Progenitor cell of endocrine pancreas (in vitro differentiated cells): ENCODE measurements around the gene DSC2. TPM values are rescaled to one million over a fixed set of nuclear protein-coding genes. Genes with fewer than 3 reads are reported as not detected.

Experiments
- DNase-seq: peaks from one replicate; pipeline ENCODE4 v3.0.0; 2021; ENCODE audit warnings: low spot score; ENCODE audit not compliant: unreplicated experiment
- H3K27ac Mint-ChIP-seq: 2 replicates; pipeline ENCODE4 v1.8.0; 2021; ENCODE audit warnings: mild to moderate bottlenecking, moderate library complexity, mixed read lengths
- H3K27me3 Mint-ChIP-seq: 2 replicates; pipeline ENCODE4 v1.8.0; 2021; ENCODE audit warnings: mixed read lengths
- H3K36me3 Mint-ChIP-seq: 2 replicates; pipeline ENCODE4 v1.8.0; 2022; ENCODE audit warnings: mixed read lengths; ENCODE audit not compliant: insufficient read depth
- H3K4me1 Mint-ChIP-seq: 2 replicates; pipeline ENCODE4 v1.8.0; 2021; ENCODE audit warnings: low read depth, mixed read lengths
- H3K4me3 Mint-ChIP-seq: 2 replicates; pipeline ENCODE4 v1.8.0; 2021; ENCODE audit warnings: low read depth, mild to moderate bottlenecking, moderate library complexity, mixed read lengths
- H3K9me3 Mint-ChIP-seq: 2 replicates; pipeline ENCODE4 v1.8.0; 2021; ENCODE audit warnings: low read depth, mixed read lengths
- CTCF ChIP-seq: fragments of 200-600 bp; sonication (generic); IDR thresholded peaks from one replicate; pipeline ENCODE4 v1.5.0; 2021; ENCODE audit warnings: antibody characterized with exemption, mild to moderate bottlenecking; ENCODE audit not compliant: unreplicated experiment
- total RNA-seq: library from RNA; stranded (reverse); gene quantifications from 2 replicates; pipeline ENCODE4 v1.2.1, GENCODE V29; 2021

DSC2 gene
- total RNA-seq, 1 donor from 2014 or later, result 94.1 TPM

DNA sequence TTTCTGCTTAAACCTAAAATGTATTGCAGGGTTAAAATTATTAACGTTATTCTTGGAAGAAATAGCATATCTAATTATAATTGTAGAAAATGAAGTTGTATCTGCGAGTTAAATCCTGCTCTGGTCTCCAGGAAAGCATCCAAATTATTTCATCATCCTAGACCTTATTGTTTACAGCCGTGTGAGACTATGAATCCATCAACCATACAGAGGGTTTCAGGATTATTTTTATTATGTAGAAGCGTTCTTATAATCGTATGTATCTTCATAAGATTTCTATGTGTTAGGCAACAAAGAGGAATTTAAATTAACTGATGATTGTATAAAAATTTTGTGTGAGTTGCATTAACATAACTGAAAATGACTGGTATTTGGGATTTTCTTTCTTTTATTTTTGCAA lies 45.2 kb downstream of the DSC2 start:
- no peak for DNase-seq
- Mint-ChIP-seq H3K9me3 (peaks cover 8% of the 10 kb centered on the region), H3K4me1 (peaks cover 22% of the 10 kb centered on the region), H3K36me3 (no peaks in the 10 kb centered on the region), H3K27me3 (no peaks in the 10 kb centered on the region), H3K27ac (no peak overlapping the region), H3K4me3 (no peak overlapping the region)
- TF ChIP-seq CTCF, result no peak

DNA sequence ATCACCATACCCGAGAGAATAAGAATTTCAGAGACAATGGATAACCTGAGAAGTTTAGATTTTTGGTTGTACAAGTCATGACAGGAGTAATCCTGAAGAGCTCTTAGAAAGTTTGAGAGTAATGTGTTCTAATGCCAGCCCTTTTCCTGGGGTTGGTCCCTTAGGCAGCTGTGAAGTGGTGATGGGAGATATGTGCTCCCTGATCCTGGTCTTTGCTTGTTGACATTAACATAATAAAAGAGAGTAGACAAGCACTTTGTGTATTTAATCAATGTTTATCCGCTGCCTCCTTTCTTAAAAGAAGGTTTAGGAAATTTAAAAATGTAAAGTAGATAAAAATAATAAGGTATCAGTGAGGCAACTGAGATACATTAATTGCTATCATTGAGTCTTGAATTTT lies 45.9 kb downstream of the DSC2 start:
- H3K4me1 Mint-ChIP-seq, result peaks cover 21% of the 10 kb centered on the region
- TF ChIP-seq CTCF, result no peak
- H3K36me3 Mint-ChIP-seq, result no peaks in the 10 kb centered on the region
- DNase-seq, result no peak
- H3K27ac Mint-ChIP-seq, result no peak overlapping the region
- H3K9me3 Mint-ChIP-seq, result peaks cover 11% of the 10 kb centered on the region
- H3K27me3 Mint-ChIP-seq, result no peaks in the 10 kb centered on the region
- H3K4me3 Mint-ChIP-seq, result no peak overlapping the region

DNA sequence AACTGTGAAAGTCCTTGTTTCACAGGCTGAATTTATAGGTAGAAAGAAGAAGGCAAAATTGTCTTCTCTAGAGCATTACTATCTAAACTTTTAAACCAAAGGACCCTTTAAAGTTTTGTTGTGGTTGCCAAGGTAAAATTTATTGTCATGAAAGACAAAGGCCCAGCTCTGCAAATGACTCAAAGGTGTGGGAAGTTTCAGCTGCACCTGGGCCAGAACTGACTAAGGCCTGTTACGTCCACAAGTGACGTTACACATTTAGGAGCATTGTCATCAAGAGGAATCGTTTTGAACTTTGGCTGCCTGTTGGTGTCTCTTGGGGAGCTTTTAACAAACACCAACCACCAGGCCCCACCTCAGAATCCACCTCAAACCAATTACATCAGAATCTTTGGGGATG lies 51.6 kb downstream of the DSC2 start:
- Mint-ChIP-seq H3K36me3 (no peaks in the 10 kb centered on the region), H3K27ac (no peak overlapping the region), H3K4me3 (no peak overlapping the region), H3K9me3 (peaks cover 11% of the 10 kb centered on the region), H3K27me3 (peaks cover 11% of the 10 kb centered on the region), H3K4me1 (peaks cover 13% of the 10 kb centered on the region)
- TF ChIP-seq CTCF, result no peak
- DNase-seq, result no peak

GRCh38 chr18:31049189-31049588 lies 53.0 kb downstream of the DSC2 start:
- peaks cover 5% of the 10 kb centered on the region for H3K4me1 Mint-ChIP-seq
- H3K27ac Mint-ChIP-seq, result no peak overlapping the region
- no peak for DNase-seq
- H3K9me3 Mint-ChIP-seq, result peaks cover 11% of the 10 kb centered on the region
- H3K4me3 Mint-ChIP-seq, result no peak overlapping the region
- no peaks in the 10 kb centered on the region for H3K36me3 Mint-ChIP-seq
- no peak for TF ChIP-seq CTCF
- peaks cover 21% of the 10 kb centered on the region for H3K27me3 Mint-ChIP-seq

DNA sequence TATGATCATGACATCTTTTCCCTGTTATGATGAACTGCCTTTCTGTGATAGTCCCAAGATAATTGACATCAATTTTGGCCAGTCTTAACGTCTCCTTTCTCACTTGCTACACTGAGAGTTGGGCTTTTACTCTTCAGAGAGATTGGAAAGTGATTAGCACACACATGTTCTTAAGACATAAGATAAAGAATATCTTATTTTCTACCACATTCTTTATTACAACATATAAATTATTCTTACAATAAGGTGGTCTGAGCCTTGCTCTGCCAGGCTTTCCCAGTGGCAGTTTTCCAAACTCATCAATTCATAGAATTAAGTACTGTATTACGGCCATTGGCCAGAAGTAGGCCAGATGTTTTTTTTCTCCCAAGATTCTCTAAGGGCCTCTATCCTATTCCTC lies 54.0 kb downstream of the DSC2 start:
- no peak for TF ChIP-seq CTCF
- Mint-ChIP-seq H3K36me3 (no peaks in the 10 kb centered on the region), H3K27me3 (peaks cover 31% of the 10 kb centered on the region), H3K27ac (no peak overlapping the region), H3K4me1 (no peaks in the 10 kb centered on the region), H3K9me3 (peaks cover 11% of the 10 kb centered on the region), H3K4me3 (no peak overlapping the region)
- DNase-seq, result no peak
